NCI-H460 (cell line): Measurements from ENCODE around the gene FRS2. TPM values are rescaled to one million over a fixed set of nuclear protein-coding genes. Genes with fewer than 3 reads are reported as not detected.
A peak's percentile ranks its signal among the peaks of the same experiment; 100 is the strongest.

Experiments used
- DNase-seq: peaks from one replicate; pipeline ENCODE4 v3.0.0-alpha.2; 2016; ENCODE audit warnings: low read depth; ENCODE audit errors: extremely low read depth
- total RNA-seq: library from RNA; depleted of rRNA; stranded (reverse); fragments of >200 nt; shearing (Covaris generic); gene quantifications from 2 replicates; pipeline ENCODE4 v1.2.3, GENCODE V29; 2014

FRS2 gene
- total RNA-seq, 1 experiment from 2014 or later, result 26.5 TPM

DNA sequence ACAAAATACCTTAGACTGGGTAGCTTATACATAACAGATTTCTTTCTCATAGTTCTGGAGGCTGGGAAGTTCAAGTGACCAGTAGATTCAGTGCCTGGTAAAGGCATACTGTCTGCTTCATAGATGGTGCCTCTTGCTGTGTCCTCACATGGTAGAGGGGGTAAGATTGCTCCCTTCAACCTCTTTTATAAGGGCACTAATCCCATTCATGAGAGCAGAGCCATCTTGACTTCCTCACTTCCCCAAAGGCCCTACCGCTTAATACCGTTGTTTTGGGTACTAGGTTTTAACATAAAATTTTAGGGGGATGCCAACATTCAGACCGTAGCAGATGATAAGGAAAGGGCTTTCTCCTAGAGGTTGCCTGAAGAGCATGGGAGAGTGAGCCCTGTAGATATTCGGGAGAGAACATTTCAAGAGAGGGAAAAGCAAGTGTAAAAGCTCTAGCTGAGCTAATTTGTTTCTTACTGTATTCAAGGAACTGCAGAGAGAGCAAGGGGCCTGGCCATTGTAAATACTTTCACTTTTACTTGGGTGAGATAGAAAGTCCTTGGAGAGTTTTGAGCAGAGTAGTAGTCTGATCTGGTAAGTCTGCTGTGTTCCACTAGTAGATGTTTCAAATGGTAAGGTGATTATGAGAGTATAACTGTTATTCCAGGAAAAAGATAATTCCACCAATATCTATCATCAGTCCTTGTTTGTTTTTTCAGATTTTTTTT is 27.3 kb downstream of the FRS2 start:
- no peak for DNase-seq

DNA sequence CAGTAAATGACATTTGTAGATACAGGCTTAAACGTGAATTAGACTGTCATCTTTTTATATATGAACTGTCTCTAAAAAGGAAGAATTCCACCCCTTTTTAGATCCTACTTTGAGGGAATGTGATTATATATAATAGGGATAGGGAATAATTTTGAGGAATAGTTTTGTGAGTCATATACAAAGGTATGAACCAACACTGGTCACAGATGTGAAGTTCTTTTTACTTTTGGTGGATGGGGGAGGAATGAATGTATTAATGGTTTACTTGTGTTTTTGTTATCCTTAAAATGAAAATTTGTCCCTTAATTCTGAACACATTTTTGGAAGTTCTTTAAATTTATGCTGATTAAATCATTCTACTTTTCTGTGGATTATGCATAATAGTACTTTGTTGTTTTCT is 30.4 kb downstream of the FRS2 start:
- DNase-seq, result no peak

DNA sequence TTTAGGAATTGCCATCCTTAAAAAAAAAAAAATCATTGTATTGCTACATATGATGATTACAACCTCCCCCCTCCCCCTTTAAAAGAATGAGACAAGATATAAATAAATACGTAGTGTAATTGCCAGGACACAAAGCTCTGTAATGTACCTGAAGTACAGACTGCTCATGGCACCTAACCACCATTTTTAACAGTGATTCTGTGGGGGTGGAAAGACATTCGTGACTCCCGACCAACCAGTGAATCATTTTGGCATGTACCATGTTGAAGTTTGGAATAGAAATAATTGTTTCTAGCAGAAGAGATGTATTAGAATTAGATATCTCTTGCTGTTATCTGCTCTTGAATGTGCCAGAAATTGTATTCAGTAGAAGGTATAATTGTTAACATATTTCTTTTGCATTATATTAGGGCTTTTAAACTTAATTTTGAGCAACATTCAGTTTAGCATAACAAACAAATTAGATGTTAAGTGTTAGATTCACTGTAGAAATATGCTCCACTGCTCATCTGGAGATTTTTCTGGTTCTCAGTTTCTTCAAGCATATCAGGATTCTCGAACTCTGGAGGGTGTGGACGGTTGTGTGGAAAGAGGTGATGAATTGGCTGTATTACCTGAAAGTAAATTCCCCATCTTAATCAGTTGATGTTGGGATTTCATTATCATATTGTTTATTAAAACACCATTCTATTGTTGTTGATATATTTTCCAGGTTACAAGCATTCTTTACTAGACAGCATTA is 31.1 kb downstream of the FRS2 start:
- DNase-seq, result no peak

DNA sequence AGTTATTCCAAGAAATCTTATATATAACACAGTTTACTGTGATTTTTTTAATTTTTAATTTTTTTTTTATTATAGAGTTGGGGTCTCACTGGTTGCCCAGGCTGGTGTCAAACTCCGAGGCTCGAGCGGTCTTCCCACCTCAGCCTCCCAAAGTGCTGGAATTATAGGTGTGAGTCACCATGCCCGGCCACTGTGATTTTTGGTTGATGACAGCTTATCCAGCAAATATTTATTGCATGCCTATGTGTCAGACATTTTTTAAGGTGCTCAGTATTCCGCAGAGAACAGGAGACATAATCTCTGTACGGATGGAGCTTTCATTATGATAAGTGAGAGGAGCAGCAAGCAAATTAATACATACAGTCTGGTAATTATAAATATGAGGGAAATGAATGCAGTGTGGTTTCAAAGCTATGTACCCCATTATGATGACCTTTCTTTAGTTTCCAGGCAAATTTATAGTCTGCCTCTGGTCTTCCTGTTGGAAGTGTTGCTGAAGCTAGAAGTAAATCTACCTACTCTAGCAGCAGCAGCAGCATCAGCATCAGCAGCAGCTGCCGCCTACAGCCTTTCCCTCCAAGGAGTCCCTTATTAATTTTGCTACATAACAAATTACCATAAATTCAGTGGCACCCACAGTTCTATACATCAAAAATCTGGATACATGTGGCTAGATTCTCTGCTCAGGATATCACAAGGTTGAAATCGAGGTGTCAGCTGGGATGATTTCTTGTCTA is 32.3 kb downstream of the FRS2 start:
- DNase-seq, result no peak

DNA sequence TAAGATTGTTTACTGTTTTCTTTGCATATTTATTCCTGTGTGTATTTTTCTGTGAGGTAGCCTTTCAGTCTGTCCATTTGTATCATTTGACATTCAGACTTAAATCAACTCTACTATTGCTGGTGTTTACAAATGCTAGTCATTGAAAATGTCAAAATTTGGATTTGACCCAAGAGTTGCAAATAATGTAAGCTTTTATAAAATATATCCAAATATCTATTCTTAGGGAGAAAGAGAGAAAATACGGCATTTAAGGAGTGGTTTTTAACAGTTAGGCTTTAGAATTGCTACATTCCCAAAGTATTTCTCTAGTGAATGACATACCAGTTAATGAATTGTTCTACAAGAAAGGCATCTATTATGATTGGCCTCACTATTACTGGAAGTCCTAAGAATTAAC is 37.9 kb downstream of the FRS2 start:
- DNase-seq, result peak; percentile 7

DNA sequence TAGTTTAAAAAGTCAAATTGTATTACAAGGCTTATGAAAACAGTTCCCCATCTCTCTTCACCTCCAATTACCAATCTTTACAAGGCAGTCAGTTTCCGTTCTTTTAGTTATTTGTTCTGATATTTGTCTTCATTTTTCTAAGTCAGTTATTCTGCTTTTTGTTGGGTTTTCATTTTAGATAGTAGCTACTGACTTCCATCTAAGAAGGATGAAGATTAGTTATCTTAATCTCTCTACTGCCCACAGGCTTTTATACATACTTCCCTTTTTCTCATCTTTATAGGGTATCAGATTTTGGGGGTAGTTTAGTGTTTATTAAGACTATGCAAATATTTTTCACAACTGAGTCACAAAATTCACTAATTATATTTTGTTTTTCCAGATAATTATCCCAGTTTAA is 38.4 kb downstream of the FRS2 start:
- DNase-seq, result no peak

DNA sequence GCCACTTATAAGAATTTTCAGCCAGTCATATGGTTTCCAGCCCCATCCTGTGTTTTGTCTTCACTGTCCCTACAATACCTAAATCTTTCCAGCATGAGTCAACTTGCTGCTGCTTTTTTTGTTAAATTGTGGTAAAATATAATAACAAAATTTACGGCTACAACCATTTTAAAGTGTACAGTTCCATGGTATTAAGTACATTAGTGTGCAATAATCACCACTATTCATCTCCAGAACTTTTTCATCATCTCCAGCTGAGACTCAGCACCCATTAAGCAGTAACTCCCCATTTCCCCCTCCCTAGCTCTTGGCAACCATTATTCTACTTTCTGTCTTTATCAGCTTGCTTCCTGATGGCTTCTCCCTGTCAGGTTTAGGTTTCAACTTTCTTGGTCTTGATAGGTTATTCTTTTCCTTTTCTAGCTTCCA is 39.1 kb downstream of the FRS2 start:
- no peak for DNase-seq

DNA sequence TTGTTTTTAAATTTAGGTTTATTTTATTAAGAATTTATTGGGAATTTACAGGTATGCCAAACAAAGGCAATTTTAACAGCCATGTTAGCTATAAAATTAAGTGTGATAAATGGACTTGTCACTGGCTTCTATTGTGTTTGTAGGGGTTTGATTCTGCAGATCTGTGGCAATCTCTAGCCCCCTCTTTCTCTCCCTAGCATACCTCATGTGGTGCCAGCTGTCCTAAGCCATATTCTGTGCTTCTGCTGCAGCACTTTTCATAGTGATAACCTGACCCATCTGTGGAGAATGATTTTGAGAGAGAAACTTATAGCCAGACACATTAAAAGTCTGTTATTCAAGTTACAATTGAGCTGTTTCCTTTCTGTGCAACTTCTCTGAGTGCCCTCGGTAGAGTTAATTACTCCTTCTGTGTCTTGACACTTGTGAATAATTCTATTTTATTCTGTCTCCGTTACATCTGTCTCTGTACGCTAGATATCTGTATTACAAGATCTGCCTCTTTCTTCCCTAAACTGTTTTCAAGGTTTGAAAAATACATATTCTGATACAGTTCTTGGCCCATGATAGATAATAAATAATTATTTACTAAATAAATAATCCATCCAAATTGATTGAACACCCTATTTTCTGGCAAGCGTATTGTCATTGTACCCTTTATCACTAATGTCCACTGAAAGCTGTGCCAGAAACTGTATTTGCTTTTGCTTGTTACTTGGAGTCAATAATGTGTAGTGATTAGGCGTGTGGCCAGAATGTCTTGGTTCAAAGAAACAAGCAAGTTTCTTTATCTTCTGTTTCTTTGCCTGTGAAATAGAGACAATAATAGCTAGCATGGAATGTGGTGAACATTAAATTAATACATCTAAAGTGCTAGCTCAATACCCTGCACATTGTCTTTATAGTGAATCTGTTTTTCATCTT is 40.0 kb downstream of the FRS2 start:
- no peak for DNase-seq

- DNase-seq, result no peak
Measured at GRCh38 chr12:69511016-69511415, 40.8 kb downstream of the FRS2 start.

- DNase-seq, result no peak
Measured at GRCh38 chr12:69511469-69512267, 41.5 kb downstream of the FRS2 start.

DNA sequence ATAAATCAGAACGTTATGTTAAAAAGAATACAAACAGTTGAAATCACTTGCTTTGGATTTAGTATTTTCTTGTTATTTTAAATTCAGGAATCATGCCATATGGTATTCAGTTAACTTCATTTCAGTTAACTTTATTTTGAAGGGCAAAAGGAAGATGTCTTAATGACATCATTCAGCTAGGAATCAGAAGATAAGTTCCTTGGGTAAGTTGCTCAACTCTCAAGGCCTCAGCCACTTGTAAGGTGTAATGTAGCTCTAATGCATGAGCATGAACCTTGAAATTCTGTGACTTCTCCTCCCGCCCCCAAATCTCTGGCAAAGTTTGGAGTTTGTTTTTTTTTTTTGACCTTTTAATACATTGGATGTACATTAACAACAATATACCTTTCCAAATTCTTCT is 42.6 kb downstream of the FRS2 start:
- no peak for DNase-seq

DNA sequence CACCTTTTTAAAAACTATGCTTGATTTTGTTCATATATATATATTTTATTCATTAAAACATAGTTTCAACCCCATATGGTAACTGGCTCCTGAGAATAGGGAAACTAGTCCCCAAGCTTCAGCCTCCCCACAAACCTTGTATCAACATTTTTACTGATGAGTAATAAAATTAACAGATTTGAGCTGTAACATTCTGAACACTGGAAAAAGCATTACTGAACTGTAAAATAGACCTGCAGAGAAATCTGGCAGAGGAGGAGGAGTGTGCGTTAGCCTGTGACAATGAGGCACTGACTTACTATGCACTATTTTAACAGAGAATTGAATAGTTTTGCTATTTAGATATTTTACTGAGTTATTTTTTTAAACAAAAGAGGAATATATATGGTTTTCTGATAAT is 43.1 kb downstream of the FRS2 start:
- DNase-seq, result no peak

DNA sequence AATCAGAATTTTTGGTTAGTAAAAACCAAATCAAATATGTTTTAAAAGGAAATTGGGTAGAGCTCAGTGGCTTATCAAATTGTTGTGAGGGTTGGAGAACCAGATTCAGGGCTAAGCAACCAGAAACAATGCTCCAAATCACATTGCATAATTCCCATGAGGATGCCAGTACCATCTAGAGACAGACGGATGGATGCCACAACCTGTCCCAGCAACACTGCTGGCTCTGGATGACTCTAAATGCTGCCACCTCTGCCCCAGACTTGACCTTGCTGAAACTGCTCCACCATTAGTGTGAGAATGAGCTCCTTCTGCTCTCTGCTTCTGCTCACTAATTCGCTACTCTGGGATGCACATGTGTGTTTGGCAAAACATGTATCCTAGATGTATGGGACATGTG is 43.9 kb downstream of the FRS2 start:
- DNase-seq, result no peak

DNA sequence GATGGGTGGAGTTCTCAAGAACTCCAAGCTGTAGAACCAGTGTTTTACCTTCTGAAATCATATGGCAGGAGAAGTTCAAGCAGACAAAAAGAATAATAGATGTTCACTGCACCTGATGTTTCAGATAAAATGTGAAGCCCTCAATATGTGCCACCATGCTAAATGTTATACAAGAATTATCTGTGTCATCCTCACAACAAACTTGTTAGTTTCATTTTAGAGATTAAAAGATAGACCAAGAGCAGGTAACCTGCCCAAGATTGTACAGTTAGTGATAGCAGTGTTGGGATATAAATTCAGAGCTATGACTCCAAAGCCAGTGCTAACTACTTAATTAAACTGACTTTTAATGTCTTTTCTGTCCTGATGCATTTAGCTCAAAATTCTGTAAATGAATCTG is 44.7 kb downstream of the FRS2 start:
- DNase-seq, result no peak

GRCh38 chr12:69515394-69515930 is 45.3 kb downstream of the FRS2 start:
- no peak for DNase-seq

DNA sequence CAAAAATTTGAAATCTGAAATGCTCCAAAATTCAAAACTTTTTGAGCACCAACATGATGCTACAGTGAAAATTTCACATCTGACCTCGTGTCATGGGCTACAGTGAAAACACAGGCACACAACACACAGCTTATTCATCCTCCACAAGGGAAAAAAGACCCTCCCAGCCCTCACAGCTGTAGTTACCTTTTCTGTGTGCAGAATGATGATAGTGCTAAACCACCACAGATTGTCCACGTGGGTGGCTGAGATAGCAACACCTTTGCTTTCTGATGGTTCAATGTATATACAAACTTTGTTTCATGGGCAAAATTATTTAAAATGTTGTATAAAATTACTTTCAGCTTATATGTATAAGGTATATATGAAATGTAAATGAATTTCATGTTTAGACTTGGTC is 46.8 kb downstream of the FRS2 start:
- DNase-seq, result no peak

GRCh38 chr12:69517406-69517805 is 47.2 kb downstream of the FRS2 start:
- no peak for DNase-seq

GRCh38 chr12:69519871-69520270 is 49.7 kb downstream of the FRS2 start:
- no peak for DNase-seq
